Vagina (tissue), 2 donors: ENCODE results near the gene ZNF853.

Experiments
- CTCF ChIP-seq, 3 experiments: fragments of 450-650 bp in 2 of 3; fragments of 200-600 bp in 1 of 3; sonication (generic) in 1 of 3; IDR thresholded peaks; one replicate each; pipeline ENCODE4 v1.5.1; 2017 to 2019; ENCODE audit warnings: antibody characterized with exemption in 3 of 3, mild to moderate bottlenecking in 2 of 3, moderate library complexity in 2 of 3
- POLR2A ChIP-seq, 2 donors: fragments of 450-650 bp; IDR thresholded peaks; one replicate each; pipeline ENCODE4 v1.6.1; 2017; ENCODE audit warnings: antibody characterized with exemption in 2 of 2, mild to moderate bottlenecking in 2 of 2, moderate library complexity in 2 of 2

GRCh38 chr7:6624246-6624611 is 8.8 kb downstream of the ZNF853 start:
- TF ChIP-seq CTCF (IDR thresholded peaks at IDR 0.05), result no peak
- TF ChIP-seq POLR2A (IDR thresholded peaks at IDR 0.05), result no peak
